Measurements from ENCODE around the gene P3H3. TPM values are rescaled to one million over a fixed set of nuclear protein-coding genes. Genes with fewer than 3 reads are reported as not detected.
"Not testable (repeated sequence)": the region's sequence is repeated elsewhere in the genome, so short reads cannot be mapped to it uniquely, and the experiment has no call there.

The P3H3 gene
- total RNA-seq, 1 donor: 53.9 TPM

DNA sequence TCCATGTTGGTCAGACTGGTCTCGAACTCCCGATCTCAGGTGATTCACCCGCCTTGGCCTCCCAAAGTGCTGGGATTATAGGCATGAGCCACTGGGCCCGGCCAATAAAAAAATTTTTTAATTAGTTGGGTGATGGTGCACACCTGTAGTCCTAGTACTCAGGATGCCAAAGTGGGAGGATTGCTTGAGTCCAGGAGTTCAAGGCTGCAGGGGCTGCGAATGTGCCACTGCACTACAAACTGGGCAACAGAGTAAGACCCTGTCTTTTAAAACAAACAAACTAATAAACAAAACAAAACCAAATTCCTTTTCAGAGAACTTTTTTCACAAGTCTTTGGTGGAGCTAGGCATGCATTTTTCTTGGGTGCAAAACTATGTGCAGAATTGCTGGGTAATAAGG, 55.0 kb downstream of the P3H3 start:
- no peak for DNase-seq (ENCODE audit: low read depth)
- no peak for TF ChIP-seq CTCF (IDR thresholded peaks at IDR 0.05; ENCODE audit: insufficient read depth, low read length)
- no peak overlapping the region for H3K4me3 ChIP-seq (ENCODE audit: low read depth, low read length)

- TF ChIP-seq CTCF (IDR thresholded peaks at IDR 0.05; ENCODE audit: insufficient read depth, low read length): no peak
- no peak for DNase-seq (ENCODE audit: low read depth)
- H3K4me3 ChIP-seq (ENCODE audit: low read depth, low read length): no peak overlapping the region
Observed at GRCh38 chr12:6883683-6884082, 55.5 kb downstream of the P3H3 start.

- no peak overlapping the region for H3K4me3 ChIP-seq (ENCODE audit: low read depth, low read length)
- TF ChIP-seq CTCF (IDR thresholded peaks at IDR 0.05; ENCODE audit: insufficient read depth, low read length): no peak
- no peak for DNase-seq (ENCODE audit: low read depth)
Observed at GRCh38 chr12:6884539-6884938, 56.3 kb downstream of the P3H3 start.

DNA sequence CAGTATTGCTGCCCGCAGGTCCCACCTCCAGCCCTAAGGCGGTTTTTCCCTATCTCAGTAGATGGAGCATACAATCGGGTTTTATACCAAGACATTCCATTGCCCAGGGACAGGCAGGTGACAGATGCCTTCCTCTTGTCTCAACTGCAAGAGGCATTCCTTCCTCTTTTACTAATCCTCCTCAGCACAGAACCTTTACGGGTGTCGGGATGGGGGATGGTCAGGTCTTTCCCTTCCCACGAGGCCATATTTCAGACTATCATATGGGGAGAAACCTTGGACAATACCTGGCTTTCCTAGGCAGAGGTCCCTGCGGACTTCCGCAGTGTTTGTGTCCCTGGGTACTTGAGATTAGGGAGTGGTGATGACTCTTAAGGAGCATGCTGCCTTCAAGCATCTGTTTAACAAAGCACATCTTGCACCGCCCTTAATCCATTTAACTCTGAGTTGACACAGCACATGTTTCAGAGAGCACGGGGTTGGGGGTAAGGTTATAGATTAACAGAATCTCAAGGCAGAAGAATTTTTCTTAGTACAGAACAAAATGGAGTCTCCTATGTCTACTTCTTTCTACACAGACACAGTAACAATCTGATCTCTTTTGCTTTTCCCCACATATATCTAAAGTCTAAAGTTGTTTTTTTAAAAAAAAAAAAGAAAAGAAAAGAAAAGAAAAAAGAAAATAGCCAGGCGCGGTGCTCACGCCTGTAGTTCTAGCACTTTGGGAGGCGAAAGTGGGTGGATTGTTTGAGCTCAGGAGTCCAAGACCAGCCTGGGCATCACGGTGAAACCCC, 58.2 kb downstream of the P3H3 start:
- DNase-seq (ENCODE audit: low read depth); H3K4me3 ChIP-seq (ENCODE audit: low read depth, low read length): not testable (repeated sequence)

- no peak overlapping the region for H3K4me3 ChIP-seq (ENCODE audit: low read depth, low read length)
- no peak for TF ChIP-seq CTCF (IDR thresholded peaks at IDR 0.05; ENCODE audit: insufficient read depth, low read length)
- DNase-seq (ENCODE audit: low read depth): no peak
Observed at GRCh38 chr12:6887460-6887859, 59.3 kb downstream of the P3H3 start.

GRCh38 chr12:6888360-6888759, 60.2 kb downstream of the P3H3 start:
- no peak for TF ChIP-seq CTCF (IDR thresholded peaks at IDR 0.05; ENCODE audit: insufficient read depth, low read length)
- DNase-seq (ENCODE audit: low read depth): no peak
- no peak overlapping the region for H3K4me3 ChIP-seq (ENCODE audit: low read depth, low read length)

DNA sequence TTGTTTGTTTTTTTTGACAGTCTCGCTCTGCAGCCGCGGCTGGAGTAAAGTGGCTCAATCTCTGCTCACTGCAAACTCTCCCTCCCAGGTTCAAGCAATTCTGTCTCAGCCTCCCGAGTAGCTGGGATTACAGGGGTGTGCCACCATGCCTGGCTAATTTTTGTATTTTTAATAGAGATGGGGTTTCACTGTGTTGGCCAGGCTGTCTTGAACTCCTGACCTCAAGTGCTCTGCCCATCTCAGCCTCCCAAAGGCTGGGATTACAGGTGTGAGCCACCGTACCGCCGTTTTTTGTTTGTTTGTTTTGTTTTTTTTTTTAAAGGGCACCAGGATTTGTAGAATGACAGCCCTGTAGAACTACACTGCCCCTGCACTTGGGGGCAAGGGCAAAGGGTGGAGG, 60.6 kb downstream of the P3H3 start:
- H3K4me3 ChIP-seq (ENCODE audit: low read depth, low read length); DNase-seq (ENCODE audit: low read depth): not testable (repeated sequence)

Other genes with a start within 250 kb of the P3H3 start
- gene CHD4, start 221.0 kb upstream of the P3H3 start, total RNA-seq (ENCODE audit: low replicate concordance): 161 and 462 TPM in 2 replicates
- gene LPAR5, start 192.4 kb upstream of the P3H3 start, total RNA-seq (ENCODE audit: low replicate concordance): not detected in 2 replicates
- 0.36 and 0.49 TPM in 2 replicates for gene ACRBP, start 181.0 kb upstream of the P3H3 start, total RNA-seq (ENCODE audit: low replicate concordance)
- 34.1 and 51.2 TPM in 2 replicates for gene ING4, start 165.3 kb upstream of the P3H3 start, total RNA-seq (ENCODE audit: low replicate concordance)
- 17.7 and 29.5 TPM in 2 replicates for gene ZNF384, start 139.0 kb upstream of the P3H3 start, total RNA-seq (ENCODE audit: low replicate concordance)
- 0.45 TPM in 1 of 2 replicates, not detected in the other for gene PIANP, start 127.6 kb upstream of the P3H3 start, total RNA-seq (ENCODE audit: low replicate concordance)
- gene COPS7A, start 104.4 kb upstream of the P3H3 start, total RNA-seq (ENCODE audit: low replicate concordance): 71.1 and 86.0 TPM in 2 replicates
- 29.5 and 104 TPM in 2 replicates for gene MLF2, start 75.3 kb upstream of the P3H3 start, total RNA-seq (ENCODE audit: low replicate concordance)
- gene PTMS, start 62.0 kb upstream of the P3H3 start, total RNA-seq (ENCODE audit: low replicate concordance): 61.6 and 575 TPM in 2 replicates
- 0.16 TPM in 1 of 2 replicates, not detected in the other for gene LAG3, start 55.9 kb upstream of the P3H3 start, total RNA-seq (ENCODE audit: low replicate concordance)
- 1.6 TPM in 1 of 2 replicates, not detected in the other for gene CD4, start 38.9 kb upstream of the P3H3 start, total RNA-seq (ENCODE audit: low replicate concordance)
- 2.6 and 3.5 TPM in 2 replicates for gene GPR162, start 6.6 kb upstream of the P3H3 start, total RNA-seq (ENCODE audit: low replicate concordance)
- 3.4 TPM in 2 replicates for gene GNB3, start 12.5 kb downstream of the P3H3 start, total RNA-seq (ENCODE audit: low replicate concordance)
- gene CDCA3, start 22.9 kb downstream of the P3H3 start, total RNA-seq (ENCODE audit: low replicate concordance): 23.5 TPM in 1 of 2 replicates, not detected in the other
- 84.0 and 140 TPM in 2 replicates for gene USP5, start 23.7 kb downstream of the P3H3 start, total RNA-seq (ENCODE audit: low replicate concordance)
- gene TPI1, start 39.1 kb downstream of the P3H3 start, total RNA-seq (ENCODE audit: low replicate concordance): 183 and 680 TPM in 2 replicates
- 3.3 and 8.0 TPM in 2 replicates for gene SPSB2, start 44.9 kb downstream of the P3H3 start, total RNA-seq (ENCODE audit: low replicate concordance)
- 7.0 and 62.6 TPM in 2 replicates for gene LRRC23, start 76.4 kb downstream of the P3H3 start, total RNA-seq (ENCODE audit: low replicate concordance)
- 8.7 and 12.7 TPM in 2 replicates for gene ENO2, start 86.2 kb downstream of the P3H3 start, total RNA-seq (ENCODE audit: low replicate concordance)
- gene ATN1, start 99.6 kb downstream of the P3H3 start, total RNA-seq (ENCODE audit: low replicate concordance): 13.6 and 13.8 TPM in 2 replicates
- gene RNU7-1, start 115.4 kb downstream of the P3H3 start, total RNA-seq (ENCODE audit: low replicate concordance): not detected in 2 replicates
- gene C12orf57, start 115.6 kb downstream of the P3H3 start, total RNA-seq (ENCODE audit: low replicate concordance): 100 and 156 TPM in 2 replicates
- not detected in 2 replicates for gene PTPN6, start 122.9 kb downstream of the P3H3 start, total RNA-seq (ENCODE audit: low replicate concordance)
- 71.5 and 181 TPM in 2 replicates for gene PHB2, start 142.3 kb downstream of the P3H3 start, total RNA-seq (ENCODE audit: low replicate concordance)
- gene EMG1, start 142.5 kb downstream of the P3H3 start, total RNA-seq (ENCODE audit: low replicate concordance): 26.0 and 26.8 TPM in 2 replicates
- gene LPCAT3, start 190.1 kb downstream of the P3H3 start, total RNA-seq (ENCODE audit: low replicate concordance): 5.7 and 10.6 TPM in 2 replicates
- 516 and 790 TPM in 2 replicates for gene C1S, start 232.3 kb downstream of the P3H3 start, total RNA-seq (ENCODE audit: low replicate concordance)